ENCODE measurements around the gene RUBCNL.

DNA sequence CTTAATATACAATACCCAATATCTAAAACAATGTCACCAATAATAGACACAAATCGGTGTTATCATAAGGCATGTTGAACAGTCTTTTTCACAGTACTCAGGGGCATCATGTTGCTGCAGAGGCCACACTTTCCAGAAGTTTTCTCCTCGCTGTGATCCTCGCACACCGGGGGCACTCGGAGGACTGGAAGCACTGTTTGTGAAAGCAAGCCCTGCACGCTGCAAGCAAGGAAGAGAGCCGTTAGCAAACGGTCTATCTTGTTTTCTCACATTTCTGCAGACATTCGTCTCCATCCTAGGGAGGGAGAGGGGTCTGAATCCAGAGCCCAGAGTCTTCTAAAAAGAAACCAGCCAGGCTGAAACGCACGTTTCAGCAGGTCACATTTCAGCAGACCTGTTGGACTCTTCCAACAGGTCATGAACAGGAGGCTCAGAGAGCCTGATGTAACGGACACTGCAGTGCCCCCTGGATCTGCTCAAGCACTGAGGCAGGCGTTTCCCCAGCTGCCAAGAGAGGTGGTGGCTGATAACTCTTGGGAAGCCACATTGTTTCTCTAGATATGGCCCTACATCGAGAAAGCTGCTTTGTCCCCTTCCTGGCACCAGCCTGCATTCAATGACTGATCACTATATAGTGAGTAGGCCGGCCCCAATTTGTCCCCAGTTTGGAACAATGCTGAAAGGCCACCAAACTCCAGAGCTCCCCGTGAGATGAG, 43.6 kb downstream of the RUBCNL start:
- TF ChIP-seq, protein P1, sequence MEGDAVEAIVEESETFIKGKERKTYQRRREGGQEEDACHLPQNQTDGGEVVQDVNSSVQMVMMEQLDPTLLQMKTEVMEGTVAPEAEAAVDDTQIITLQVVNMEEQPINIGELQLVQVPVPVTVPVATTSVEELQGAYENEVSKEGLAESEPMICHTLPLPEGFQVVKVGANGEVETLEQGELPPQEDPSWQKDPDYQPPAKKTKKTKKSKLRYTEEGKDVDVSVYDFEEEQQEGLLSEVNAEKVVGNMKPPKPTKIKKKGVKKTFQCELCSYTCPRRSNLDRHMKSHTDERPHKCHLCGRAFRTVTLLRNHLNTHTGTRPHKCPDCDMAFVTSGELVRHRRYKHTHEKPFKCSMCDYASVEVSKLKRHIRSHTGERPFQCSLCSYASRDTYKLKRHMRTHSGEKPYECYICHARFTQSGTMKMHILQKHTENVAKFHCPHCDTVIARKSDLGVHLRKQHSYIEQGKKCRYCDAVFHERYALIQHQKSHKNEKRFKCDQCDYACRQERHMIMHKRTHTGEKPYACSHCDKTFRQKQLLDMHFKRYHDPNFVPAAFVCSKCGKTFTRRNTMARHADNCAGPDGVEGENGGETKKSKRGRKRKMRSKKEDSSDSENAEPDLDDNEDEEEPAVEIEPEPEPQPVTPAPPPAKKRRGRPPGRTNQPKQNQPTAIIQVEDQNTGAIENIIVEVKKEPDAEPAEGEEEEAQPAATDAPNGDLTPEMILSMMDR (IDR thresholded peaks at IDR 0.05), result no peak
- TF ChIP-seq EP300 (IDR thresholded peaks at IDR 0.05) (no peak), POLR2AphosphoS5 (IDR thresholded peaks at IDR 0.05) (no peak), POLR2A (IDR thresholded peaks at IDR 0.05; ENCODE audit: low read depth) (no peak)
